GM18867 (cell line): Measurements from ENCODE around the gene NRCAM.
"Not testable (repeated sequence)": the region's sequence is repeated elsewhere in the genome, so short reads cannot be mapped to it uniquely, and the experiment has no call there.

ENCODE experiments used
- ATAC-seq: cut with Tn5 transposase; IDR thresholded peaks from one replicate; pipeline ENCODE4 v1.9.1; 2021; ENCODE audit warnings: mild to moderate bottlenecking, moderate library complexity; ENCODE audit not compliant: unreplicated experiment

The NRCAM gene

GRCh38 chr7:108455998-108456677 lies at the start of gene NRCAM:
Gene NRCAM, minus strand, starts transcription at chr7:108456436. Its CDS starts 216,372 bp downstream, at chr7:108240064.
- ATAC-seq = no peak

- not testable (repeated sequence) for ATAC-seq
Observed at GRCh38 chr7:108504576-108504975, 48.3 kb upstream of the NRCAM start.

- ATAC-seq = peak; percentile 96
Observed at GRCh38 chr7:108503112-108504026, 47.1 kb upstream of the NRCAM start.

GRCh38 chr7:108499566-108499965 lies 43.3 kb upstream of the NRCAM start:
- no peak for ATAC-seq

GRCh38 chr7:108498481-108498880 lies 42.2 kb upstream of the NRCAM start:
- no peak for ATAC-seq

GRCh38 chr7:108497082-108497725 lies 41.0 kb upstream of the NRCAM start:
- ATAC-seq = peak; percentile 81

- no peak for ATAC-seq
Observed at GRCh38 chr7:108492742-108493141, 36.5 kb upstream of the NRCAM start.

GRCh38 chr7:108488768-108489538 lies 32.7 kb upstream of the NRCAM start:
- no peak for ATAC-seq

- ATAC-seq = no peak
Observed at GRCh38 chr7:108487646-108488045, 31.4 kb upstream of the NRCAM start.

- peak; percentile 41 for ATAC-seq
Observed at GRCh38 chr7:108486291-108486966, 30.2 kb upstream of the NRCAM start.

GRCh38 chr7:108484137-108484536 lies 27.9 kb upstream of the NRCAM start:
- no peak for ATAC-seq

- no peak for ATAC-seq
Observed at GRCh38 chr7:108480311-108480710, 24.1 kb upstream of the NRCAM start.

- no peak for ATAC-seq
Observed at GRCh38 chr7:108479751-108480150, 23.5 kb upstream of the NRCAM start.

GRCh38 chr7:108479118-108479517 lies 22.9 kb upstream of the NRCAM start:
- no peak for ATAC-seq

- no peak for ATAC-seq
Observed at GRCh38 chr7:108468246-108468645, 12.0 kb upstream of the NRCAM start.

GRCh38 chr7:108467391-108467790 lies 11.2 kb upstream of the NRCAM start:
- ATAC-seq = no peak

- ATAC-seq = not testable (repeated sequence)
Observed at GRCh38 chr7:108466322-108466721, 10.1 kb upstream of the NRCAM start.

GRCh38 chr7:108464743-108465142 lies 8.5 kb upstream of the NRCAM start:
- ATAC-seq = no peak

GRCh38 chr7:108463613-108464012 lies 7.4 kb upstream of the NRCAM start:
- ATAC-seq = no peak

GRCh38 chr7:108461840-108462239 lies 5.6 kb upstream of the NRCAM start:
- no peak for ATAC-seq
